OCI-LY7 (cell line): Measurements from ENCODE around the gene KICS2.

Experiments
- CTCF ChIP-seq: fragments of 200-600 bp; sonication (generic); conservative IDR thresholded peaks from 2 replicates; pipeline ENCODE4 v1.5.1; 2014; ENCODE audit warnings: mild to moderate bottlenecking, antibody characterized with exemption, low read length, moderate library complexity, mixed read lengths
- EZH2phosphoT487 ChIP-seq: fragments of 200-600 bp; sonication (generic); IDR thresholded peaks from 2 replicates; pipeline ENCODE4 v1.6.1; 2018; ENCODE audit warnings: low read depth, borderline replicate concordance, mild to moderate bottlenecking, mixed run types, antibody characterized with exemption, low read length, moderate library complexity, mixed read lengths

- TF ChIP-seq CTCF (no peak), EZH2phosphoT487 (no peak)
Measured at GRCh38 chr12:64187370-64187769, 34.7 kb downstream of the KICS2 start.
